ENCODE measurements around the gene BEGAIN.

The BEGAIN gene

DNA sequence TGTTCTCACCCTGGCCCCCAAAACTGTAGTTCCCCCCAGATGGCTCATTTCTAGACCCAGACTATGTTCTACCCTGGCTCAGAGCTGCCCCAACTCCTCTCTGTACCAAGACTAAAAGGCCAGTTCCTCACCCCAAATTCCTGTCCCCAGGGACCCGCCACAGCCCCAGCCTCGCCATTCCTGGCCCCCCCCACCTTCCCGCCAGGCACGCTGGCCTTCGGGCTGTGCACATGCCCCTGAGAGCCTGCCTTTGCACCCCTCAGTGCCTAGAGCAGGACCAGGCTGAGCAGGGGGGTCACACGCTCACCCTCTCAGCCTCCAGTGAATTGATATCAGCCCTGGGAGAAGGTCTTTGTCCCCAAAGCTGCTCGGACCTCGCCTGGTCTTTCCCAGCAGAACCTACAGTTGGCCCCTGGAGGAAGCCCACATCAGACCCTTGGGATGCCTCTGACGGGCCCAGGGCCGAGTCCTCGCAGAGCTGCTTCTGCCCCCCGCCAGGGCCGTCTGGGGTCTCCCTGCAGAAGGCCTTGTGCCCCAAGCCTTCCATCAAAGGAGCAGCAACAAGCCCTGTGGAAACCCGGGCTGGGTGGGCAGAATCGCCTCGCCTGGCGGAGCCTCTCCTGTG lies 32.4 kb downstream of the BEGAIN start:
- DNase-seq: no peak

- DNase-seq: peak in 1 of 58 donors; percentile 44
These were observed 33.0 kb downstream of the BEGAIN start for GRCh38 chr14:100554082-100554677.

GRCh38 chr14:100553471-100553870 lies 33.7 kb downstream of the BEGAIN start:
- no peak for DNase-seq

GRCh38 chr14:100552524-100553125 lies 34.6 kb downstream of the BEGAIN start:
- no peak for DNase-seq

- no peak for DNase-seq
These were observed 36.2 kb downstream of the BEGAIN start for GRCh38 chr14:100551056-100551455.

DNA sequence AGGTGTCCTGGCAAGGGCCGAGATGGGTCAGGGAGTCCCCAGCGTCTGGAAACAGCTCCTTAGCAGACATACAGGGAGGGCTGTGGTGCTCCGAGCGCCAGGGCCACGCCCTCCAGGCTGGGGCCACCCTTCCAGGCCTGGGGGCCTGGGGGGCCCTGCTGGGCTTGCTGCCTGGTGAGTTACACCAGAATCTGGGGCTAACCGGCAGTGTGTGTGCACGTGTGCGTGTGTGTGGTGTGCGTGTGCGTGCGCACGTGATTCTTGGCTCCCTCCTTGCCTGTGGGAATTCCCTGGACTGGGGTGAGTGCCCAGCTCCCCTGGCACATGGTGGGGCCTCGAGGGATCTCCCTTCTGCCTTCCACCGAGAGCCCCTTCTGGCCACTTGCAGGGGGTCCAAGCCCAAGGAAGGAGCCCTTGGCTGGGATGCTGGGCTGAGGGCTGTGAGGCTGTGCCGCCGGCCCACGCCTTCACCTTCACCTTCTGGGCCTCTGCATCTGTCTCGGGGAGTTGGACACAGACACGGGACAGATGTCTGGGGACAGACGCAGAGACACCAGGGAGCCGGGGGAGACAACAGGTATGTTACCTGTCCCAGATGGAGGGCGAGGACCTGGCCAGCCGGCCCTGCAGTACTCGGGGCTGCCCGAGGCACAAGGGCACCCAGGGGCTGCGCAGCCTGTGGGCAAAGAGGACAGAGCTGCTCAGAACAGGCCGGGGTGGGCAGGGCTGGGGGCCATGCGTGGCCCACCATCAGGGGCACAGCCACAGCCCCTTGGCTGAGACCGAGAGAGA lies 37.2 kb downstream of the BEGAIN start:
- DNase-seq: no peak

DNA sequence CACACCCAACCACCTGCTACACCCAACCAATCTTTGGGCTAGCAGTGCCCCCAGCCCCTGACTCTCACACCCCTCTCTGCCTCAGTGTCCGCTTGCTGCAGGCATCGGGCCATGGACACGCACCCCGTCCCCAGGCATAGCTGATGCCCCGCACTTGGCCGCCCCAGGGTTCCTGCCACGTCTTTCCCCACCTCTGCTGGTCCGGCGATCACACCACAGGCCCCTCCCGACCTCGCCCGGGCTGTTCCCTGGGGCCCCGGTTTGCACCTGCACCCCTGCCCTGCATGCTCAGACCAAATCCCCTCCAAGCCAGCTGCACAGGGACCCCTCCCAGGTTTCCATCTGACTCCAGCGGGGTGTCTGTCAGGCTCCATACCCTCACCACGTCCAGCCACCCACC lies 38.3 kb downstream of the BEGAIN start:
- DNase-seq: no peak

DNA sequence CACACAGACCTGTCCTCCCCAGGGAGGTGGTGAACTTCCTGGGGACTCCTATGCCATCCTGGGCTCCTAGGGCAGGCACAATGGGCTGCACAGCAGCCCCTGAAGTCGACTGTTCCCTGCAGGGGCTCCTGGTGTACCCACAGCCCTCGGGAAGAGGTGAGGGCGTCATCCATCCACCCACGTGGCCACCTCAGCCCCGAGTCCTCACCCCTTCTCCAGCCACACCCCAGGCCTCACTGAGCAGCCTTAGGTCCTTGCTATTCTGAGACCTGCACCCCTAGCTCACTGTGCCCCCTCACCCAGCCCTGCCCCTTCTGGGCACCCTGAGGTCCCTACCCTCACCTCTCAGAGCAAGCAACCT lies 38.9 kb downstream of the BEGAIN start:
- no peak for DNase-seq

DNA sequence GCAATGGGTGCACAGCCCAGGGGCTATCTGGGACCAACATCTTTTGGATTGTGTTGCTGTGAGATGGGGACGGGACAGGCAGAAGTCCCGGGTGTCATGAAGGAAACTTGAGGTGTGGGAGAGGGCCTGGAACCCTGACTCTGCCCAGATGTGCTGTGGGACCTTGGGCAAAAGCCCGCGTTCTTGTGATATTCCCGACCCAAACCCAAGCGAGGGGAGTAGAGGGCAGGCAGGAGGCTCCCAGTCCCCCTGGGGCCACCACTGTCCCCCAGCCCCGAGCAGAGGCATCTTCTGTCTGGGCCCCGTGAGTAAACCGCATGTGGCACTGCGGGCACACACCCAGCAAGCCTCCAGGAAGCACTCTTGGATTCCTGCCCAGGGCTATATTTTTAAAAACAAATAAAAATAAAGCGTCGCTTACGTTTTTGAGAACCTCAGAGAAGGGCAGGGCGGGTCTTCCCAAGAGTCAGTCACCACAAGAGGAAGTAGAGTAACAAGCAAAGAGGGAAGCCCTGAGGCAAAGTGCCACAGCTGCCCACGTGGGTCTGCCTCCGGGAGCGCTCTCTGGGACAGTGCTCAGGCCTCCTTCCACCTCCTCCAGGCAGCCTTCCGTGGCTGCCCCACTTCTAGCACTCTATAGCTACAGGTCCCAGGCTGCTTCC lies 39.5 kb downstream of the BEGAIN start:
- DNase-seq: peak in 4 of 58 donors; percentile 24 to 33 (median 29)

DNA sequence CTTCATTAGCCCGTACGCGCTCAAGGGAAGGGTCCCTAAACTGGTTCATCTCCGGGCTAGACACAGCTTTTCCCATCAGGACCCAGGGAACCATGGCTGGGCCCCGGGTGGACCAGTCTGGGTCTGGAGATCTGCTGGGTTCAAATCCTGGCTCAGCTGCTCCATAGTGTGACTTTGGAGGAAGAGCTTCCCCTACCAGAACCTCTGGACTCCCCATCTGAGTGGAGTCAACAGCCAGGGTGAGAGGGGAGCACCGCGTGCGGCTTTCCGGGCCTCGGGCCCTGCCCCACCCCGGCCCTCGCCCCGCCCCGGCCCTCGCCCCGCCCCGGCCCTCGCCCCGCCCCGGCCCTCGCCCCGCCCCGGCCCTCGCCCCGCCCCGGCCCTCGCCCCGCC lies 41.2 kb downstream of the BEGAIN start:
- no peak for DNase-seq

DNA sequence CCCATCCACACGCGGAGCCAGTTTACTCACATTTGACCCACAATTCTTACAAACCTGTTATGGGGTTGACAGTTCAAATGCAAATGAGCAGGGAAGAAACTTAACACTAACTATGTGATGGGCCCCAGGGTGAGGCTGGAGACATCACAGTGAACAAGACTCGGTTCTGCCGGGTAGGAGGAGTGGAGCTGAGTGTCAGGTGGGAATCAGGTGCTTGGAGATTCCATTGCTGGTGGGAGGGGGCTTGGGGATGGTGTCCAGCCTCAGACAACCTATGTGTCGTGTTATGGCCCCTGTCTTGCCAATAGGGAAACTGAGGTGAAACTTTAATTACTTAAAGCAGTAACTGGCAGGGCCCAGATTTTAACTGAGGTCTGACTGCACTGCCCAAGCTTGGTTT lies 41.9 kb downstream of the BEGAIN start:
- no peak for DNase-seq

GRCh38 chr14:100544506-100545141 lies 42.6 kb downstream of the BEGAIN start:
- no peak for DNase-seq

DNA sequence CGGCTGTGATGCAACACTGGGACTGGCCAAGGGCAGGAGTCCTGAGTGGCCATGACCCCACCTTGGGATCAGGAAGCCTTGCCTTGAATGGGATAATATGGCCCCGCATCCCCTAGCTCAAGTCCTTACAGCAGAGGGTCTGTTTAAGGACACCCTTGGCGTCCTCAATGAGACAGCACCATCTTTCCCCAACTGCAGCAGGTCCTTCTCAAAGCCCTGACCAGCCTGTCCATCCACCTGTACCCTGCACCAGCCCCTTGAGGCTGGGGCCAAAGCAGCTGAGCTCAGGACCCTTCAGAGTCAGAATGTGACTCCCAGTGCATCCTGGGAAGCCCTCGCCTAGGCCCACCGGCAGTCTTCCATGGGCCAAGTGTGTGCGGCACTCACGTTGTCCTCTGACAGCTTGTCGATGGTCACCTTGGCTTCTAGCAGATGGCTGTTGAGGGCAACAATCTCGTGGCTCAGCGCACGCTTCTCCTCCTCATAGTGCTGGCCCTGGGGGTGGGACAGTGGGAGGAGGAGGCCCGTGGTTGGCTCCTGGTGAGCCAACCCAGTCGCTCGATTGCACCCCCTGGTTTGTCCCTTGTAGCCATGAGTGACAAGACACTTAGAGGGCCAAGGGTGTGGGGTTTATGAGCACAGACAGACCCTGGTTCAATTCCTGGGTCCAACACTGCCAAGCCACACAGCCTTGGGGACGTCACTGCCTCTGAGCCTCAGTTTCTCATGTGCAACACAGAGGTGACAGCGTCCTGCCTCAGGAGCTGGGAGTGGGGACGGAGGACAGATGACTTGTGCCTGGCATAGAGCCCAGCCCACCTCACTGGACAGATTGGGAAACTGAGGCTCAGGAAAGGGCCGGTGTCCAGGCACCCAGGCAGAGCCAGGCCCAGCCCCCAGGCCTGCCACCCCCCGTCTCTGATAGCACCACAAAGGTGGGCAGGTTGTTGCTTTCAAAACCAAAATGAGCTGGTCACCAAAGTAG lies 43.5 kb downstream of the BEGAIN start:
- no peak for DNase-seq

DNA sequence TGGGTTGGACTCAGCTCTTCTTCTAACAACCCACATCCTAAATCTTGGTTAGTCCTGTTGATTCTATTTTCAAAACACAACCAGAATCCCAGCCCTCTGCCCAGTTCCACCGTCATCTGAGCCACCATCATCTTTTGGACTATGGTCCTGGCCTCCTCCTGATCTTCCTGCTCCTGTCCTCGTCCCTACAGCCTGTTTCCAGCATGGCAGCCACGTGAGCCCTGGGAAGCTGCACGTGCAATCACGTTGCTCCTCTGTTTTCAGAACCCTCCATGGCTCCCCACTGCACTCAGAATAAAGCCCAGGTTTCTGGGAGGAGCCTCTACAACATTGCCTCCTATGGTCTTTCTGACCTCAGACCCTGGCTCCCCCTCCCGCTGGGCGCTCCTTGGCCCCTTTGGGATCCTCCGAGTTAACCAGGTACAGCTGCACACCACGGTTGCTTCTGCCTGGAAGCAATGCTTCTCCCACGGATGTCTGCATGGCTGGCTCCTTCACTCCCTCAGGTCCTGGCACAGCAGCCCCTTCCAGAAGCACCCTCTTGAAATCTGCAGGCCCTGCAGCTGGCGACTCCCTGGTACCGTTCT lies 44.5 kb downstream of the BEGAIN start:
- DNase-seq: no peak

GRCh38 chr14:100541621-100542560 lies 45.3 kb downstream of the BEGAIN start:
- no peak for DNase-seq

- DNase-seq: no peak
These were observed 46.1 kb downstream of the BEGAIN start for GRCh38 chr14:100540926-100541620.

DNA sequence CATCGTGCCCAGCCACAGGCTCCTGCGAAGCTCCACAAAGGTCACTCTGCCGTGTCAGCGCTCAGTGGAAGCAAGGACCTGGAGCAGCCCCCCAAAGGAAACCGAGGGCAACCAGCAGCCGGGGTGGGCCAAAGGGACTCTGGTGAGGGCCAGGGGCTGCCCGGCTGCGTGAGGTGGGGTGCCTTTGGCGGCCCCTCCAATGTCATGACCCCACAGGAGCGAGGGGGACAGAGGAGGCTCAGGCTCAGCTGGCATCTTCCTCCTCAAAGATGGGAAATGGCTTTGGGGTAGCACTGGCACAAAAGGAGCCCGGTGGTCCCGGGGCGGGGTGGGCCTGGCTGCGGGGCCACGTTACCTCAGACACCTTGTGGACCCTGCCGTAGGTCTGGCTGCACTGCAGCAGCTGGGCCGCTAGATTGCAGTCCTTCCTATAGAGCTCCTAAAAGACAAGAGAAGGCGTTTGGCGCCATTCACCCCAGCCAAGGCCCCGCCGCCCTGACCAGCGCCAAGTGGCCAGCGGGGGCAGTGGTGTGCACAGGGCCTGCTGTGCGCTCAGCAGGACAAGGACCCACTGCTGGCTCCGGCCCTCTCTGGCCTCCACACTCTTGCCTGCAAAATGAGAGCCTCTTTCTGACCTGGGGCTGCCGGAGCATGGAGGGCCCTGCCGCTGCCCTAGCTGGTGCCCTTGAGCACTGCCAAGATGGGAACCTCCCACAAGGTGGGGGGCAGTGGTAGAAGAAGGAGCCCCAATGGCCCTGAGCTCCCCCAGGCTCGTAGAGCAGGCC lies 46.9 kb downstream of the BEGAIN start:
- no peak for DNase-seq
